ENCODE results near the gene ARPC2. TPM values are rescaled to one million over a fixed set of nuclear protein-coding genes. Genes with fewer than 3 reads are reported as not detected.

ARPC2 gene
- total RNA-seq, 2 donors from 2014 or later = 243 to 247 TPM

DNA sequence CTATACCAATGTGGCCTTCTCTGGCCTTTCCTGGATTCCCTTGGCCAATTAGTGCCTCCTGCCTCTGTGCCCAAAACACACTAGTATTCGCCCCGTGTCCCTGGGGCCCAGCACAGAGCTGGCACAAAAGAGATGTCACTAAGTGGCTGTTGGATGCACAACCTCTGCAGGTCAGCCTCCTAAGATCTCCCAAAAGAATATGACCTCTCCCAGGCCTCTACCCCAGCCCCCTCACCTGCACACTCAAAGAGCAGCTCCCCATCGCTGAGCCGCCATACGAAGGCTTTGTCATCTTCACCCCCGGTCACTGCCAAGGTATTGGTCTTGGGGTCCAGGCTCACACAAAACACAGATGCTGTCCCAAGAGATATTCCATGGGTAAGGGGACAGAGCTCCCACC, 50.3 kb downstream of the ARPC2 start:
- Mint-ChIP-seq H3K36me3 (ENCODE audit: low read depth) (peaks cover 34% of the 10 kb centered on the region), H3K27ac (no peak overlapping the region), H3K27me3 (ENCODE audit: insufficient read depth) (no peaks in the 10 kb centered on the region), H3K4me3 (peak overlapping the region; percentile 16), H3K4me1 (peaks cover 18% of the 10 kb centered on the region), H3K9me3 (no peaks in the 10 kb centered on the region)
- no peaks in the 10 kb centered on the region for H3K9me3 ChIP-seq (ENCODE audit: control insufficient read depth, low read length)
- H3K4me3 ChIP-seq (ENCODE audit: low read length) = no peak overlapping the region
- no peak overlapping the region for H3K27ac ChIP-seq (ENCODE audit: low read depth, low read length)
- H3K9ac ChIP-seq (ENCODE audit: extremely low read depth, low read length, poor library complexity, severe bottlenecking) = no peak overlapping the region
- DNase-seq = no peak
- peaks cover 35% of the 10 kb centered on the region for H3K36me3 ChIP-seq (ENCODE audit: control insufficient read depth, insufficient read depth, low read length)
- WGBS, 2 experiments (ENCODE audit: insufficient coverage in 1 of 2, insufficient read length in 1 of 2) = 97 to 100% methylated on average over 3 to 6 of the region's 6 CpGs
- TF ChIP-seq, protein P1, sequence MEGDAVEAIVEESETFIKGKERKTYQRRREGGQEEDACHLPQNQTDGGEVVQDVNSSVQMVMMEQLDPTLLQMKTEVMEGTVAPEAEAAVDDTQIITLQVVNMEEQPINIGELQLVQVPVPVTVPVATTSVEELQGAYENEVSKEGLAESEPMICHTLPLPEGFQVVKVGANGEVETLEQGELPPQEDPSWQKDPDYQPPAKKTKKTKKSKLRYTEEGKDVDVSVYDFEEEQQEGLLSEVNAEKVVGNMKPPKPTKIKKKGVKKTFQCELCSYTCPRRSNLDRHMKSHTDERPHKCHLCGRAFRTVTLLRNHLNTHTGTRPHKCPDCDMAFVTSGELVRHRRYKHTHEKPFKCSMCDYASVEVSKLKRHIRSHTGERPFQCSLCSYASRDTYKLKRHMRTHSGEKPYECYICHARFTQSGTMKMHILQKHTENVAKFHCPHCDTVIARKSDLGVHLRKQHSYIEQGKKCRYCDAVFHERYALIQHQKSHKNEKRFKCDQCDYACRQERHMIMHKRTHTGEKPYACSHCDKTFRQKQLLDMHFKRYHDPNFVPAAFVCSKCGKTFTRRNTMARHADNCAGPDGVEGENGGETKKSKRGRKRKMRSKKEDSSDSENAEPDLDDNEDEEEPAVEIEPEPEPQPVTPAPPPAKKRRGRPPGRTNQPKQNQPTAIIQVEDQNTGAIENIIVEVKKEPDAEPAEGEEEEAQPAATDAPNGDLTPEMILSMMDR (conservative IDR thresholded peaks at IDR 0.05) = no peak
- H3K27me3 ChIP-seq (ENCODE audit: control insufficient read depth, insufficient read depth, low read length, poor library complexity, severe bottlenecking) = no peaks in the 10 kb centered on the region
- H3K4me1 ChIP-seq (ENCODE audit: control insufficient read depth, insufficient read depth, low read length) = no peaks in the 10 kb centered on the region

GRCh38 chr2:218269900-218270720, 53.1 kb downstream of the ARPC2 start, which contains the start of the genes AAMP and PNKD:
Gene AAMP (minus strand): TSS chr2:218270137. CDS start chr2:218270086, 51 bp downstream.
Gene PNKD (plus strand): TSS chr2:218270519. CDS start chr2:218270536, 17 bp downstream.
- no peaks in the 10 kb centered on the region for H3K9me3 Mint-ChIP-seq
- peaks cover 18% of the 10 kb centered on the region for H3K4me1 Mint-ChIP-seq
- TF ChIP-seq, protein P1 (conservative IDR thresholded peaks at IDR 0.05) = no peak
- H3K4me3 Mint-ChIP-seq = peak within 1 kb of the TSS; percentile 96
- WGBS, 2 experiments (ENCODE audit: insufficient coverage in 1 of 2, insufficient read length in 1 of 2) = 0% methylated on average over 14 to 64 of the region's 64 CpGs
- H3K27ac Mint-ChIP-seq = peak within 1 kb of the TSS; percentile 97
- no peaks in the 10 kb centered on the region for H3K9me3 ChIP-seq (ENCODE audit: control insufficient read depth, low read length)
- H3K4me3 ChIP-seq (ENCODE audit: low read length) = peak within 1 kb of the TSS; percentile 97
- H3K27ac ChIP-seq (ENCODE audit: low read depth, low read length) = peak within 1 kb of the TSS; percentile 48
- H3K27me3 ChIP-seq (ENCODE audit: control insufficient read depth, insufficient read depth, low read length, poor library complexity, severe bottlenecking) = no peaks in the 10 kb centered on the region
- peaks cover 3% of the 10 kb centered on the region for H3K4me1 ChIP-seq (ENCODE audit: control insufficient read depth, insufficient read depth, low read length)
- peak within 1 kb of the TSS; percentile 89 for H3K9ac ChIP-seq (ENCODE audit: extremely low read depth, low read length, poor library complexity, severe bottlenecking)
- DNase-seq = peak; percentile 100
- H3K36me3 Mint-ChIP-seq (ENCODE audit: low read depth) = peaks cover 31% of the 10 kb centered on the region
- H3K36me3 ChIP-seq (ENCODE audit: control insufficient read depth, insufficient read depth, low read length) = peaks cover 37% of the 10 kb centered on the region
- H3K27me3 Mint-ChIP-seq (ENCODE audit: insufficient read depth) = no peaks in the 10 kb centered on the region

DNA sequence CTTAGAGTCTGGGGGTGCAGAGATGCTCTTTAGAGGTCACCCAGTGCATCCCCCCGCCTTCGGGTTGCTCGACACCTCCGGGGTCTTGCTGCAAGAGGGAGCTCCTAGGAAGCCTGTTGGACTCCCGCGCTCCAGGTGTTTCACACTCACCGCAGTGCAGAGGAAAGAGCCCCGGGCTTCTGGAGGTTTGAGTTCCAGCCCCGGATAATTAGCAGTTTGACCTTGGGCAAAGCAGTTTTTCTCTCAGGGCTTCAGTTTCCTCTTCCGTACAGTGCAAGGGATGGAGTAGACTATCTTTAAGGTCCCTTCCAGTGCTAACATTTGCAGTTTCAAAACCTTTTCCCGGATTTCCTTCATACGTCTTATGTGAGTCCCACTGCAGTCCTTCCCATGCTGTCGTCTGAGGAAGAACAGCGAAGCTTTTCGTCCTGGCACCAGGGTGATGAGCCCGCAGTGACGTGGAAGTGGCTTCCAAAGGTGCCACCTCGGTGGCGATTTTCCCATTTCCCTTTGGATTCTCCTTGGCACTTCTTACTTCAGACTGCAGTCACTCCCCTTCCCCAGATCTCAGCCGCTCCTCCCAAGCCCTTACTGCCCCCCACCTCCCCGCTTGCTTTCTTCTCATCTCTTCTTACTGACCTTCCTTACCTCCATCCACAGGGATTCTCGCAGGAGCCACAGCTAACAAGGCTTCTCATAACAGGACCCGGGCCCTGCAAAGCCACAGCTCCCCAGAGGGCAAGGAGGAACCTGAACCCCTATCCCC, 53.9 kb downstream of the ARPC2 start:
- Histone ChIP-seq H3K27me3 (ENCODE audit: control insufficient read depth, insufficient read depth, low read length, poor library complexity, severe bottlenecking) (no peaks in the 10 kb centered on the region), H3K27ac (ENCODE audit: low read depth, low read length) (no peak overlapping the region), H3K4me3 (ENCODE audit: low read length) (peak overlapping the region; percentile 97), H3K9me3 (ENCODE audit: control insufficient read depth, low read length) (no peaks in the 10 kb centered on the region), H3K9ac (ENCODE audit: extremely low read depth, low read length, poor library complexity, severe bottlenecking) (peak overlapping the region; percentile 68), H3K4me1 (ENCODE audit: control insufficient read depth, insufficient read depth, low read length) (peaks cover 3% of the 10 kb centered on the region), H3K36me3 (ENCODE audit: control insufficient read depth, insufficient read depth, low read length) (peaks cover 40% of the 10 kb centered on the region)
- peaks cover 31% of the 10 kb centered on the region for H3K36me3 Mint-ChIP-seq (ENCODE audit: low read depth)
- no peaks in the 10 kb centered on the region for H3K9me3 Mint-ChIP-seq
- H3K4me3 Mint-ChIP-seq = peak overlapping the region; percentile 96
- peaks cover 18% of the 10 kb centered on the region for H3K4me1 Mint-ChIP-seq
- 8 to 9% methylated on average over 17 to 23 of the region's 23 CpGs for WGBS, 2 experiments (ENCODE audit: insufficient coverage in 1 of 2, insufficient read length in 1 of 2)
- TF ChIP-seq, protein P1 (conservative IDR thresholded peaks at IDR 0.05) = no peak
- H3K27me3 Mint-ChIP-seq (ENCODE audit: insufficient read depth) = no peaks in the 10 kb centered on the region
- H3K27ac Mint-ChIP-seq = peak overlapping the region; percentile 70
- no peak for DNase-seq

Measured in endodermal cell (in vitro differentiated cells).